A549 (cell line): ENCODE results near the gene DPP10. TPM values are rescaled to one million over a fixed set of nuclear protein-coding genes. Genes with fewer than 3 reads are reported as not detected.

Experiments
- ATAC-seq, 2 experiments: fragments of 200-7000 bp in 1 of 2; fragments of >200 bp in 1 of 2; cut with Nextera tagmentation in 1 of 2; cut with Tn5 transposase in 1 of 2; 3 replicates each; pipeline versions ENCODE4 v1.8.0 to v1.9.1; 2018 to 2020; ENCODE audit warnings: mild to moderate bottlenecking in 1 of 2, moderate library complexity in 1 of 2
- CTCF ChIA-PET: fragments of 300-600 bp; sonication (Branson Sonifier 250); formaldehyde crosslinking; extraction: SDS; loops from one replicate; lab custom pipeline; 2021; ENCODE audit warnings: antibody characterized with exemption, inconsistent platforms; lab: Yijun Ruan, JAX
- POLR2A ChIA-PET: fragments of 350-600 bp; formaldehyde crosslinking; extraction: SDS; loops from one replicate; lab custom pipeline; 2021; ENCODE audit warnings: antibody characterized with exemption, inconsistent platforms; lab: Yijun Ruan, JAX
- DNase-seq, 2 experiments: peaks; one replicate each; pipeline versions ENCODE4 v3.0.0 to v3.0.0-alpha.2; 2011 to 2016; ENCODE audit warnings: low read depth in 1 of 2, low spot score in 1 of 2
- FAIRE-seq: peaks from 2 replicates; lab custom pipeline; 2011; peaks lifted over from hg19 to GRCh38; lab: Jason Lieb, UNC
- H3K27ac ChIP-seq, 2 experiments: fragments of >200 bp; sonication (Bioruptor Twin); formaldehyde crosslinking; 3 replicates each; pipeline ENCODE4 v1.5.1; 2016 to 2017
- H3K4me1 ChIP-seq: fragments of >200 bp; sonication (Bioruptor Twin); formaldehyde crosslinking; 3 replicates; pipeline ENCODE4 v1.6.1; 2016
- H3K4me2 ChIP-seq: fragments of >200 bp; sonication (Bioruptor Twin); formaldehyde crosslinking; 3 replicates; pipeline ENCODE4 v1.6.1; 2016
- H3K4me3 ChIP-seq: fragments of >200 bp; sonication (Bioruptor Twin); formaldehyde crosslinking; 3 replicates; pipeline ENCODE4 v1.5.1; 2016
- H3K9me3 ChIP-seq: fragments of >200 bp; sonication (Bioruptor Twin); formaldehyde crosslinking; 3 replicates; pipeline ENCODE4 v1.6.1; 2016
- BCL3 ChIP-seq: fragments of >200 bp; sonication (Bioruptor Twin); formaldehyde crosslinking; IDR thresholded peaks from 3 replicates; pipeline ENCODE4 v1.6.1; 2016
- BHLHE40 ChIP-seq: IDR thresholded peaks from 2 replicates; pipeline ENCODE4 v1.6.1; 2012; ENCODE audit warnings: low read depth, low read length, inconsistent platforms
- CHD4 ChIP-seq: fragments of 200-600 bp; sonication (generic); IDR thresholded peaks from 2 replicates; pipeline ENCODE4 v1.6.1; 2016; ENCODE audit warnings: antibody characterized with exemption, mild to moderate bottlenecking, borderline replicate concordance
- CTCF ChIP-seq: fragments of >200 bp; sonication (Bioruptor Twin); formaldehyde crosslinking; IDR thresholded peaks from 3 replicates; pipeline ENCODE4 v1.5.1; 2016
- E2F6 ChIP-seq: IDR thresholded peaks from 2 replicates; pipeline ENCODE4 v1.6.1; 2012; ENCODE audit warnings: low read depth, borderline replicate concordance
- FOXS1 ChIP-seq: fragments of 250-450 bp; sonication (Bioruptor Pico); IDR thresholded peaks from 2 replicates; pipeline ENCODE4 v1.5.0; 2020; ENCODE audit warnings: mild to moderate bottlenecking, moderate library complexity
- HES2 ChIP-seq: fragments of >200 bp; sonication (Bioruptor Twin); formaldehyde crosslinking; IDR thresholded peaks from 2 replicates; pipeline ENCODE4 v1.6.1; 2016
- HEYL ChIP-seq: fragments of 250-450 bp; sonication (Bioruptor Pico); IDR thresholded peaks from 2 replicates; pipeline ENCODE4 v1.8.0; 2021; ENCODE audit warnings: mild to moderate bottlenecking, moderate library complexity
- HMGXB4 ChIP-seq: fragments of 250-450 bp; sonication (Bioruptor Pico); IDR thresholded peaks from 2 replicates; pipeline ENCODE4 v1.5.0; 2021; ENCODE audit warnings: mild to moderate bottlenecking, moderate library complexity, borderline replicate concordance
- HOXA7 ChIP-seq: fragments of 250-450 bp; sonication (Bioruptor Pico); IDR thresholded peaks from 2 replicates; pipeline ENCODE4 v1.5.0; 2020; ENCODE audit warnings: mild to moderate bottlenecking, moderate library complexity
- HOXB5 ChIP-seq: fragments of 250-450 bp; sonication (Bioruptor Pico); IDR thresholded peaks from 2 replicates; pipeline ENCODE4 v1.5.0; 2020; ENCODE audit warnings: mild to moderate bottlenecking, moderate library complexity
- JUN ChIP-seq, 2 experiments: fragments of >200 bp; sonication (Bioruptor Twin); formaldehyde crosslinking; IDR thresholded peaks; 2 replicates in 1 of 2; 3 replicates in 1 of 2; pipeline ENCODE4 v1.6.1; 2016 to 2017
- JUNB ChIP-seq: fragments of >200 bp; sonication (Bioruptor Twin); formaldehyde crosslinking; IDR thresholded peaks from 2 replicates; pipeline ENCODE4 v1.6.1; 2016
- KDM1A ChIP-seq: fragments of 200-600 bp; sonication (generic); IDR thresholded peaks from 2 replicates; pipeline ENCODE4 v1.6.1; 2016; ENCODE audit warnings: low read depth, mild to moderate bottlenecking
- MAFK ChIP-seq: fragments of 450-650 bp; IDR thresholded peaks from 2 replicates; pipeline ENCODE4 v1.6.1; 2014; ENCODE audit not compliant: partially characterized antibody
- MAX ChIP-seq: IDR thresholded peaks from 2 replicates; pipeline ENCODE4 v1.6.1; 2012
- MYC ChIP-seq: IDR thresholded peaks from 2 replicates; pipeline ENCODE4 v1.6.1; 2012; ENCODE audit warnings: mild to moderate bottlenecking, inconsistent platforms, low read length, improper control_type of control experiment, borderline replicate concordance
- NR3C1 ChIP-seq: fragments of >200 bp; sonication (Bioruptor Twin); formaldehyde crosslinking; IDR thresholded peaks from 3 replicates; pipeline ENCODE4 v1.6.1; 2017
- PHF8 ChIP-seq: fragments of 200-600 bp; sonication (generic); IDR thresholded peaks from 2 replicates; pipeline ENCODE4 v1.6.1; 2016; ENCODE audit warnings: low read depth, mild to moderate bottlenecking, antibody characterized with exemption, moderate library complexity, borderline replicate concordance
- POLR2A ChIP-seq: IDR thresholded peaks from 2 replicates; pipeline ENCODE4 v1.6.1; 2012; ENCODE audit warnings: mild to moderate bottlenecking, low read length
- RARB ChIP-seq: fragments of 250-450 bp; sonication (Bioruptor Pico); IDR thresholded peaks from 2 replicates; pipeline ENCODE4 v1.8.0; 2021; ENCODE audit warnings: mild to moderate bottlenecking, moderate library complexity
- RFX5 ChIP-seq: fragments of 450-650 bp; IDR thresholded peaks from 2 replicates; pipeline ENCODE4 v1.7.1; 2014; ENCODE audit warnings: antibody characterized with exemption, mild to moderate bottlenecking, moderate library complexity
- TFCP2L1 ChIP-seq: fragments of 250-450 bp; sonication (Bioruptor Pico); IDR thresholded peaks from 2 replicates; pipeline ENCODE4 v1.5.0; 2021; ENCODE audit warnings: mild to moderate bottlenecking
- TP53 ChIP-seq: fragments of 250-450 bp; sonication (Bioruptor Pico); IDR thresholded peaks from 2 replicates; pipeline ENCODE4 v1.5.0; 2021; ENCODE audit warnings: mild to moderate bottlenecking, moderate library complexity
- WGBS: methylation state at CpG from one replicate; pipeline ENCODE4 v1.1.6; 2017; ENCODE audit errors: missing lambda C conversion rate; 5-methylcytosine and 5-hydroxymethylcytosine counted together
- polyA plus RNA-seq, 4 experiments: library from polyadenylated mRNA; depleted of rRNA in 3 of 4; stranded (reverse); fragments of >200 nt; fragmentation: RNase III in 1 of 4; extraction: RNeasy Plus Mini Kit Qiagen cat#74134 plus additional on column Dnase treatment in 1 of 4; gene quantifications; 2 replicates in 3 of 4; 3 replicates in 1 of 4; pipeline ENCODE4 v1.2.3, GENCODE V29; 2011 to 2017

Gene DPP10
- polyA plus RNA-seq, 2 of the 4 experiments (the other 2 are of a cell fraction) = not detected

GRCh38 chr2:115558725-115559124 is 1116.3 kb downstream of the DPP10 start:
- 0% methylated on average over 1 of the region's 1 CpG for WGBS
- TF ChIP-seq MAFK (no peak), HOXB5 (CRISPR knock-in tag) (no peak), BHLHE40 (no peak), MAX (no peak), RARB (CRISPR knock-in tag) (no peak), BCL3 (no peak), HEYL (CRISPR knock-in tag) (no peak), PHF8 (no peak), NR3C1 (no peak), HOXA7 (CRISPR knock-in tag) (no peak), FOXS1 (CRISPR knock-in tag) (no peak)
- TF ChIP-seq, all 56 proteins: peak for 0
- POLR2A ChIA-PET = no interaction called here
- no peak for DNase-seq
- Histone ChIP-seq H3K27ac (no peak overlapping the region), H3K4me3 (no peak overlapping the region), H3K9me3 (no peaks in the 10 kb centered on the region), H3K4me1 (no peaks in the 10 kb centered on the region), H3K4me2 (no peak overlapping the region)
- no peak for ATAC-seq
- CTCF ChIA-PET = no interaction called here
- no peak for FAIRE-seq

GRCh38 chr2:115560666-115561065 is 1118.2 kb downstream of the DPP10 start:
- no peaks in the 10 kb centered on the region for H3K4me1 ChIP-seq
- CTCF ChIA-PET = no interaction called here
- TF ChIP-seq HEYL (CRISPR knock-in tag) (no peak), JUN (IDR thresholded peaks at IDR 0.05) (no peak), MYC (no peak), MAX (no peak), RARB (CRISPR knock-in tag) (no peak), PHF8 (no peak), RFX5 (no peak), HES2 (no peak), BHLHE40 (no peak), KDM1A (no peak), POLR2A (no peak), HMGXB4 (CRISPR knock-in tag) (no peak), CHD4 (no peak), MAFK (no peak), CTCF (no peak), TFCP2L1 (no peak), JUNB (no peak), E2F6 (no peak), TP53 (no peak)
- TF ChIP-seq, all 56 proteins: peak for 0
- Histone ChIP-seq H3K4me2 (no peak overlapping the region), H3K27ac (no peak overlapping the region), H3K9me3 (no peaks in the 10 kb centered on the region), H3K4me3 (no peak overlapping the region)
- no peak for FAIRE-seq
- POLR2A ChIA-PET = no interaction called here
- no peak for DNase-seq
- 4% methylated on average over 4 of the region's 4 CpGs for WGBS
- no peak for ATAC-seq
